Left lobe of liver (tissue), 2 donors: ENCODE measurements around the gene PPP1R1A. TPM values are rescaled to one million over a fixed set of nuclear protein-coding genes. Genes with fewer than 3 reads are reported as not detected.

Experiments
- ATAC-seq: fragments of 200-7000 bp; cut with Tn5 transposase; one replicate; pipeline ENCODE4 v1.9.1; 2020; ENCODE audit warnings: mild to moderate bottlenecking, moderate library complexity
- DNase-seq: peaks from one replicate; pipeline ENCODE4 v3.0.0-alpha.2; 2020; ENCODE audit warnings: low spot score
- total RNA-seq: library from RNA; stranded (reverse); gene quantifications from one replicate; pipeline ENCODE4 v1.2.1, GENCODE V29; 2021
- donor health status: DM: no; HTN: no; CAD: no; lungs with moderate emphysema.
- donor health status: DM: no; HTN: yes; CAD: no.

The PPP1R1A gene
- total RNA-seq, 1 donor from 2014 or later = 60.9 TPM

DNA sequence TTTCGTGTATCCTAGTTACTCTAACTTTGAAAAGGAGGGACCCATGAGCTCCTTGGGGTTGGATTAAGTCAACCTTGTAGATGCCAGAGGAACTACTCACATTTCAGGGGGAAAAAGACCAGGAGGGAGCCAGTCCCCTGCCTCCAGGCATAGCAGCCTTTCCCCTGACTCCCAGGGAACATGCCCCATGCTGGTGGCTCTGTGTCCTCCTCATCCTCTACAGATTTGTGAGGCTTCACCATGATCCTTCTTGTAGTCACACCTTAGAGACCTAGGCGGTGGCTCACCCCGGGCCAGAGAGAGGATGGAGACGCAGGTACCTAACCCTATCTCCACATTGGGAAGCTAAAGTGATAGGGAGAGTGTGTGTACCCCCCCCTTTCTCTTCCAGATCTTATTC, 16.0 kb upstream of the PPP1R1A start:
- ATAC-seq = no peak
- DNase-seq = peak; percentile 31

DNA sequence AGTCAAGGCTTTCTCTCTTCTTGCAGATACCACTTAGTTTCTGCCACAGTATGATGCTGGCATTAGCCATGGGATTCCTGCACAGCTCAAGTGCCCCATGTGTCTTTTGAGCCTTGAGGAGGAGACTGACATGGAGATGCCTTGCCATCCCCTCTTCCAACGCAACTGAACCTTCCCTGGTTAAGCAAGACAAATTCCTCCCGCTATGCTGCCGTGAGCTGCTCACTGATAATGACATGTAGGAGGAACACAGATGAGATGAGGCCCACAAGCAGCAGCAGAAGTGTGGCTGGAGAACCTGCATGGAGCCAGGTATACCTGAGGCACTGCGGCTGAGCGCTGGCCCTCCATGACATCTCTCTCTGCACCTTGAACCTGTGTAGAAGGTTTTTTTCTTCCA, 15.4 kb upstream of the PPP1R1A start:
- ATAC-seq = no peak
- peak; percentile 22 for DNase-seq

DNA sequence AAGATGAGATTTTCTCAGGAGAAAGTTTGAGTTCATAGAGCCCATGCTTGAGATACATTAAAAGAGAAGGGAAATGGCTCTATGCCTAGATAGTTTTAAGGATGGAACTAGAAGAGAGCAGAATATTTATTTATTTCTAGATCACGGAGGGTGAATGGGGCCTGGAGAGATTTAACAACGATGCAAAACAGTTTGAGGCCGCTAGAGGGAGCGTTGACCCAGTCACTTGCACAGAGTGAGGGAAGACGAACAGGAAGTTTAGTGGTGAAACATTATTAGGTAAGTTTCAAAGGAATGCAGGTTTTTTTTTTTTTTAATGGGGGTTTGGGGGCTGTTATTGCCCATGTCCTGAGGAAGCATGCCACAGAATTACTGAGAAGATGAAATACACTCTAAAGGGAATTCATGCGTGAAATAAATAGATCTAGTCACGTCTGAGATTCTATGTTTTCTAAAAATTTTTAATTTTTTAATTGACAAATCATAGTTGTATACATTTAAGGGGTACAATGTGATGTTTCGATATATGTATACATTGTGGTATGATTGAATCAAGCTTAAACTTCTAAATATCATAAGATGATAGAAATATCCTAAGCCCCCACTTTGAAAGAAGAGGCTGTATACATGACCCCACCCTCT, 14.8 kb upstream of the PPP1R1A start:
- DNase-seq (peak; percentile 73), ATAC-seq (peak; percentile 96)

DNA sequence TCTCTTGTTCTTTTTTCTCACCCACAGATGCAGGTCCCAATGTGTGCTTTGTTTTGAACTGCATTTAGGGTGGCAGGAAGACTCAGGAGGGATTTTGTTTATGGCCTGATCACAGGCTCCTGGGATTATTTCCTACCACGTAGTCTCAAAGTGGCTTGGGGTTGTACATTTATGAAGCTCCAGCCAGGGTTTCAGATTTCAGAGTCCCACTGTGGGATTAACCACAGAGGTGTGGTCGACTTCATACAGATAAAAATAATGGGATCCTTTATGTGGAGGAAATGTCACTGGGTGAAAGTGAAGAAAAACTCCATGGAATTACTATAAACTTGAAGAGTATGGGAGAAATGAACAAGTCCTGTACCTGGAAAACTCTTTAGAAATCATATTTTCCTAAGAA, 14.2 kb upstream of the PPP1R1A start:
- no peak for ATAC-seq
- peak; percentile 5 for DNase-seq

DNA sequence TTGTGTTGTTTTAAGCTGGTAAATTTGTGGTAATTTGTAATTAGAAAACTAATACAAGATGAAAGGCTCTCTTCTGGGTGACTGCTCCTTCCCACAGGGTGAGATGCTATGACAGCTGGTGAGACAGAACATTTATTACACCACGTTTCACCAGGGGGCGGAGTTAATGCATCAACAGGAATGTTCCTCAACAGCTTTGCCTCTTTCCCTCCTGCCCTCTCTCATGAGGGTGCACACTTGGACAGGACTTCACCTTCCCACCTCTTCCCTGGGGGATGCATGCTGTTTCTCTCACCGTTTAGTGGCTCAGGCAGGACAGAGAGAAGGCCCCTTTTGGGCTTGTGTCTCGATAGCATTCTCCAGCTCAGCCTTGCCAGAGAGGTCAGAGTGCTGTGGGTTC, 13.4 kb upstream of the PPP1R1A start:
- DNase-seq = peak; percentile 7
- no peak for ATAC-seq

DNA sequence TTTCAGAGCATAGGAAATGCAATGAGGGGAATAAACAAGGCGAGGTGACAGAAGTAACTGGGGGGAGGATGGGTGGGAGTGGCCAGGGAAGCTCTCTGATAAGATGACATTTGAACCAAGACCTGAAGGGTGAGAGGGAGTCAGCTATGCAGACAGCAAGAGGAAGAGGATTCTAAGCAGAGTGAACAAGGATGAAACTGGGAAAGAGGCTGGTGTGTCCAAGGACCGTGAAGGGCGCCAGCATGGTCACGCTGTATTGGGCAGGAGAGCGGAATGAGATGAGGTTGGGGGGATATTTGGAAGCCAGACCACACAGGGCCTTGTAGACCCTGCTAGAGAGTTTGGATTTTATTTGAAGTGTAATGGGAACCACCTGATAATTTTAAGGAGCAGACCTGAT, 10.5 kb upstream of the PPP1R1A start:
- ATAC-seq = no peak

DNA sequence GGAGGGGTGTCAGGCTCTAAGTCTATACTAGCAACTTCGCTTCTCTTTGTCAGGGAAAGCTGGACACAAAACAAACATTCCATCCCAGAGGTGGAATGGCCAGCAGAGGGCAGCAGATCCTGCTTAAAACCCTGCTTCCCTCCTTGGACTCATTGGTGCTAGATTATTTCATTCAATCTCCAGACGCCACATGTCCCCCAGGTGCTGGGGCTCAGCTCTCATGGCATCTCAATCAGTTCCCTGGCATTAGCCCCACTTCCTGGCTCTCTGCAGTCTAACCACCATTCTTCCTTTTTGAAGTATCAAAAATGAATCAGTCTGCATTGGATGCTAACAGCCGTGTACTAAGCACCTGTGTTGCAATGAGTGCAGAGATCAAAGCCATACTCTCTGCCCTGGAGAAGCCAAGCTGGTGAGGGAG, 8.1 kb upstream of the PPP1R1A start:
- DNase-seq = peak; percentile 66
- ATAC-seq = peak; percentile 94

More for the DNA sequence above, 10.5 kb upstream of the PPP1R1A start:
- no peak for DNase-seq

DNA sequence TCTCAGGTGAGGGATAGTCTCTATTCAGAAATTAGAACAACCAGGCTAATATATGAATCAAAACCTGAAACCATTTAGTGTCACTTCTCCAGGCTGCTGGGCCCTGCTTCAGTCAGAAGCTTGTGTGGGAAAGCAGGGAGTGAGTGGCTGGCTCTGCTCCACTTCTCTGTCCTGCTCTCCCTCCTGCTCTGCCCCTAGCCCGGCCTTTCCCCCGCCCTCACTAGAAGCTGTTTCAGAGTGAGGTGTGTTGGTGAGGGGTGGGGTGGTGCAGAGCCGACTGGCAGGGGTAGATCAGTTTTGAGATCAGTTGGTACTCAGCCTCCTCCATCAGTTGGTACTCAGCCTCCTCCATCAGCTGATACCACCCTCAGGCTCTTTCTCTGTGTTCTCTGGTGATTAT, 7.0 kb upstream of the PPP1R1A start:
- ATAC-seq (no peak), DNase-seq (no peak)

DNA sequence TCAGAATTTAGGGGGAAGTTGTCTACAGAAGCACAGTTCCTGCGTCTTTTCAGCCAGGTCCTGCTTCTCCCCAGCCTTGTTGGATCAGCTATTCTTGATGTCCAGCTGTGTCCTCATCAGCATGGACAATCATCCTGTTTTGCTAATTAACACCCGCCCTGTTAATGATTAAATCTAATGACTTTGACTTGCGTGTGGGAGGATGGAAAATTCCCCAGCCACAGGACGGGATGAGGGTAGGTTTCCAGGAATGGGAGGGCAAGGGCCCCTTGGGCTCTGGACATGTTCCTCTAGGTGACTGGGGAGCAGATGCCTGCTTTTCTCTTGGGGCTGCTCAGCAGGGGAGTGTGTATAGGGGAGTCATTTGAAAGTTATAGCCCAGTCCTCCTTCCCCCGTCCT, 5.3 kb upstream of the PPP1R1A start:
- no peak for DNase-seq
- ATAC-seq = no peak

DNA sequence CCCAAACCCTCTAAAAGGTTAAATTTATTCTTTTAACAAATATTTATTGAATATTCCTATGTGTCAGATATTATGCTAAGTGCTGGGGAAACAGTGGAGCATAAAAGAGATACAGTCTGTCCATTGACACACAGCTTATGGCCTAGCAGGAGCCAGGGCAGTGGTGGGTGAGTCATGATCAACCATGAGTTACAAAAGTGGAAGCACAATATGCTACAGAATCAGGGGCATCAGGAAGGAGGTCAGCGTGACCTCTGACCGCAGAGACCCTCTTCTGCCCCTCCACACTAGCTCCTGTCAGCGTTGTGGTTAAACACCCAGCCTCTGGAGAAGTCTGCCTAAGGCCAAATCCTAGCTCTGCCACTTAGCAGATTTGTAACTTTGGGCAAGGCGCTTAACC, 4.7 kb upstream of the PPP1R1A start:
- ATAC-seq = no peak
- DNase-seq = no peak

DNA sequence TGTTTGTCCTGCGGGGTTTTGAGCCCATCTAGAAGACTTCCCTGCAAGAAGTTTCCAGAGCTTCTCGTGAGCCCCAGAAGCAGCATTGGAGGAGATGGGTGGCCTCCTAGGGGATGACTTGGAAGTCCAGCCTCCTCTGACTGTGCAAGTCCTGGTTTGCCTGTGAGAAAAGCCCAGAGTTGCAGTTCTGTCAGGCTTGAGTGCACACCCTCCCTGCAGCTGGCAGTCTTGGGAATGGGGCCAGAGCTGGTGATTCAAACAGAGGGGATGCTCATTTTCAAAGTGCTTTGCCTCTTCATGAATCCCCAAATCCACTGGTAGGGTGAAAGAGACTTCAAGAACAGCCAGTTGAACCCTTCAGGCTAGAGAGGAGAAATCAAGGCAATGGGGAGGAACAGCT, 3.9 kb upstream of the PPP1R1A start:
- ATAC-seq = no peak
- DNase-seq = no peak

DNA sequence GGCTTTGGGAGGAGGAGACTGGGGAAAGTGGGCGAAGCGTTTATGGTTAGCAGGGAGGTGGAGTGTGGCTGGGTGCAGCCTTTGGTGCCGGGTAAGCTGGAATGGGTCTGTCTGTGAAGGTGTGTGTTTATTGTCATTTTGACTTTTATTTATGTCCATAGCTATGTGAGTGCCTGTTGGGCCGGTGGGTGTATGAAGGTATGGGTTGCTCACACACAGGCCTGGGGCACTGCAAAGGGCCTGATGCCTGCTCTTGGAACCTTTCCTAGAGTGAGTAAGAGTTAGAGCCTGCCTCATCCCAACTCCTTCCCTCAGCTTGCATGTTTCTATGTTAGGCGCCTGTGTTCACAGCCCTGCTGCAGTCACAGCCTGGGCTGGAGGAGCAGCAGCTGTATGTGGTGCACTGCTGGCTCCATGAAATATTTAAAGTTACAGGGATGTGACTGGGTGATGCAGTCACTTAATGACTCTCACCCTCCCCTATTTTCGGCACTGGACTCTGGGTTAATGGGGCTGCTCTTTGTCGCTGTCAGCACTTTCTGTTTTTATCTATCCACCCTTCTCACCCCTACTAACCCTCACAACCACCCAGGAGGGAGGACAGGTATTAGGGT, 2.6 kb upstream of the PPP1R1A start:
- ATAC-seq = no peak
- no peak for DNase-seq

DNA sequence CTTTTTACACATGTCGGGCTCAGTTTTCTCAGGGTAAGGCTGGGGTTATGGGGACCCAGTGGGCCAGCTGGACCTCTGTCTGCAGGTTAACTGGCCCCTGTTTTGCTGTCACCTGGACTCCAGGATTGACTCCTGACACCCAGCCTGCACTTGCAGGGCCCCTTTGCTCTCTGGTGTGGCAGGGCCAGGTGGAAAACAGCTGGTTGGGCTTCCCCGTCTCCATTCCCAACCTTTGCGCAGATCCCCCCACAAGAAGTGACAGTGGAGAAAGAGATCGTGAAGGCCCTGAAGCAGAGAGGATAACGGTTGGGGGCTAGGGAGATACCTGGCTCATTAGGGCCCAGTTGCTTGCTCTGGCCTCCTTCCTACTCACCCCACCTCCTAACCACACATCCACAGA, 1.5 kb upstream of the PPP1R1A start:
- no peak for ATAC-seq
- no peak for DNase-seq

DNA sequence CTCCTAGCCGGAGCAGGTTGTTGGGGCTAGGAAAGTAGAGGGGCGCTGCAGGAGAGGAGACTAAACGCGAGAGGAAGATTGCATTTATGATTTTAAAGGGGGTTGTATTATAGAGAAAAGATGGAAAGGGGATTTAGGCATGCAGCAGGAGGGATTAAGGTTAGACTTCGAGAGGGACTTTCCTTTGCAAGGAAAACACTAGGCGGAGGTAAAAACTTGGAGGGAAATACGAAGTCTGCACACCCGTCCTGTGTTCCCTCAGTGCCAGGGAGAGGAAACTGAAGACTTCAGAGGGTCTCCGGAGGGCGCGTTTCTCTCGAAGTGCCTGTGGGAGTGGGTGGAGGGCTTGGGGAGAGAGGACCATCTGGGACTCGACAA, 420 bp upstream of the PPP1R1A start:
- ATAC-seq (no peak), DNase-seq (no peak)

DNA sequence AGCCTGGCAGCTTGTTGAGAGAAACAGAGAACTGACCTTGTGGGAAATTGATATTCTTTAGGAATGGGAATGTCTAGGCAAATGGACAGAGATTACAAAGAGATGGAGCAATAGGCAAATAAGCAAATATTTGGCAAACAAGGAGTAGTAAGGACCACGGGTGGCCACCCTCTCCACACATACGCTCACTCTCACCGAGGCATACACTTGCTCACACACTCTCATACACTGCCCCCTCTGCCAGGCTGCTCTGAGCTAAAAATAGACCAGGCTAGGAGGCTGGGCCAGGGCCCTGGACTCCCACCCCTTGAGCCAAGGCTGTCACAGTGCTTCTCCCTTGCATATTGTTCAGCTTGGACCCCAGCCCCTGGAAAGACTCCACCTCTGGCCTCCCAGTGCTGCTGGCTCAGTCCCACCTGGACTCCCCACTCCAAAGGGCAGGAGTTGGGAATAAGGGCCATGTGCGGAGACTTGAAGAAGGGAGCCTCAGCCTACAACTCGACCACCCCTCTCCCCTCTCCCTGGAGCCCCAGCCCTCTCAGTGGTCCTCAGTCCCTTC, 1.1 kb downstream of the PPP1R1A start:
- peak; percentile 92 for DNase-seq
- ATAC-seq = peak; percentile 90

DNA sequence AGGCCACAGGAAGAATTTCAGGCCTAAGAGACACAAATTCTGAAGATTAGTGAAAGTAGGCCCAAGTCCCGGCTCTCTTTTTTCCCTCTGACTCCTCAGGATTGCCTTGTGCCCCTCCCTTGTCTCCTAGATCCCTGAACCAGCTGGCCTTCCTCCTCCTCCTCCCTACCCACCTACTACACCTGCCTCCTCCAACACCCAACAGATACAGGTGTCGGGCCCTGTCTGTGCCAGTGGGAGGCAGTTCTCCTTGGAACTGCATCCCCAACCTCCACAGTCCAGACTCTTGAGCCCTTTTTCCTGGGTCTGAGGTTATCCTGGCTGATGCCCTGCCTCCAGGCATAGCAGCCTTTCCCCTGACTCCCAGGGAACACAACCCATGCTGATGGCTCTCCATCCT, 1.8 kb downstream of the PPP1R1A start:
- ATAC-seq (no peak), DNase-seq (no peak)

DNA sequence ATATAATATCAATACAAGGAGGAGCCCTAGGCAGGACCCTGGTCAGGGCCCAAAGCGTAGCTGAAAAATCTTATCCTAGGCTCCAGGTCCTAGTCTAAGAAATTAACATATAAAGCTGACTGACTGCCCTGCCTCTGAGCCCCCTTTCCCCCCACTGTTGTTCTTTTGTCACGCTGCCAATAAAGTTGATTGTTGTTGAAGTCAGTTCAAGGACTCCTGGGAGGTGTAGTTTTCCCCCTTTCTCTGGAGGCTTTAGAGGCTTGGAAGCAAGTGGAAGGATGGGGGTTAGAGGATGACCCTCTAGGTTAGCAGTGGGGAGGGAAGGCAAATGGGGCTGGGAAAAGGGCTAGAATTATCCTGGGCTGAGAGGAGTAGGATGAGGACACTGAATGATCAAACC, 3.2 kb downstream of the PPP1R1A start:
- ATAC-seq (no peak), DNase-seq (no peak)

DNA sequence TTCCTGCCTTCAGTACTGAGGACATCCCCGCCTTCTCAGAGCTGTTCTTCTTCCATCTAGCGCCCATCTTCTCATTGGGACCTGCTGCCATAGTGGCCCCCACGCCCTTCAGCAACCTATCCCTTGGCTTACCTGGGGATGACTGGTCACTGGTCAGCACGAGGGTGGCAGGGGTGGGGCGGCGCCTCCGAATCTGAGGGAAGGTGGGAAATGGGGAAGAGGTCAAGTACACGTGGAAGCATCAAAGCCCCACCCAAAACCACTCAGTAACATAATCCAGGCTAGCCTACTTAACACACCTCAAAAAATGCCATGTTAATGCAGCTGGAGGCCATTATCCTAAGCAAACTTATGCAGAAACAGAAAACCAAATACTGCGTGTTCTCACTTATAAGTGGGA, 4.3 kb downstream of the PPP1R1A start:
- DNase-seq (no peak), ATAC-seq (no peak)

DNA sequence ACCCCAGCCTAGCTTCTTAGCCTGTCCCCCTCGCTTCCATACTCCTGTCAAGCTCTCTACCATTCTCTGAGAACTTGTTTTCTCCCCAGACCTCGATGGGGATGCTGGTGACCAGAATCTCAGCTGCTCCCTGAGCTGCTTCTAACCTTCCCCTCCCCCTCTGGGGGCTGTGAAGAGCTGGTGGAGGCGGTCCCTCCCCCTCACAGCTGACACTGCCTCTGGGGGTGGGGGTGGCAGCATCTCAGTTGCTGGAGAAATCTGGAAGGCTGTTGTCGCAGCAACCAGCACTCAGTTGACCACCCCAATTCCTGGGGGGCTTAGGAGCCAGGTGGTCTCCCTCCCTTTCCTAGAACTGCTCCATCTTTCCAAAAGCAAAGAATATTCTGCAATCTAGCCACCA, 4.7 kb downstream of the PPP1R1A start:
- DNase-seq (no peak), ATAC-seq (no peak)

DNA sequence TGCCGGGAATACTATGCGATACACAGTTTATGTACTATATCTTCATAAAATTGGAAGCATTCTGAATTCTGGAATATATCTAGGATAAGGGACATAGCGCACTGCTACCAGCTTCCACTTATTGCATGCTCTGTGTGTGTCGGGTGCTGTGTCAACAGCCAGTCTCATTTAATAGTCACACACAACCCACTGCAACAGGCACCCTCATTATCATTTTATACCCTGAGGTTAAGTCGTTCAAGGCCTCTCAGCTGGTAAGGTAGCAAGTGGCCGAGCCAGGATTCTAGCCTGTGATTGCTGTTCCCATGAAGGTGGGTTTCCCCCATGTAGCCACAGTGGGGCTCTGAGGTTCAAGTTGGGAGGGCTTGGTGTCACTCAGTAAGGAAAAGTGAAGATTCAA, 7.0 kb downstream of the PPP1R1A start:
- no peak for DNase-seq
- ATAC-seq = no peak

DNA sequence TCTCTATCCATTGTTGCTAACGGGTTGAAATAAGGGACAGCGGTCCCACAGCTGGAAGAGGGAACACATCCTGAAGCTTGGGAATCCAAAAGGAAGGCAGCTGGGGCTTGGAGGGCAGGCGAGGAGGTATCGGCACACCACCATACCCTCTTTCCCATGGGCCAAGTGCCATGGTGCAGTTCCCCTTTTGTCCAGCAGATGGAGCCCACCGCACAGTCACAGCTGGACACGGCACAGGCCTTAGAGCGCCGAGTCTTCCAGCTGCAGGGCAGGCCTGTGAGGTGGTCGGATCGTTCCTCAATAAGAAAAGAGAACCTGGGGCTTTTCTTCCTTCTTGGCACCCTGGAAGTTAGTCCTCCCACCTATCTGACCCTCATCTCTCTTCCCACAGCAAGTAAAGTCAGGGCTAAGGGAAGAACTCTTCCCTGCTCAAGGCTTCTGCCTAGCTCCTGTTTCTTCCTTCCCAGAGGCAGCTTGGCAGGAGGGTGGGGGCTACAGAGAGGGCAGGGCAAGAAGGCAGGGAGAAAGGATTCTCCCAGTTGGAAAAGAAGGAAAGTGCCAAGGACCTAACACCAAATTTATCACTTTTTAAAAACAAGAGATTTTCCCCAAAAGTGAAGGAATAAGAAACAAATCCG, 8.6 kb downstream of the PPP1R1A start:
- DNase-seq (peak; percentile 84), ATAC-seq (peak; percentile 95)

DNA sequence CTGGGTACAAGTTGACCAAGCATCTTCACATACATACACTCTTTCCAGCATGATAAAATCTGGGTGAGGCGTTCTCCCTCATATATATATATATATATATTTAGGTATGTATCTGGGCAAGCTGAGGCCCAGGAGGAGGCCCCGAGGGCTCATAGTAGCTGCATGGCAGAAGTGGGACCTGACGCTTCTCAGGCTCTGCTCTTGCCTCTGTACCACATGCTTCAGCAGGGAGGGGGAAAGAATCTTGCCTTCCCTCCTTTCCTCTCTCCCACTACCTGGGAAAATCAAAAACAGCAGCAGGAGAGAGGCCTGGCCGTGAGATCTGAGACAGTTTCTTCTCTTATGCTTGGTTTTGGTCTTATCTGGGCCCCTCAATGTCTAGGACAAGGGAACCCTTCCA, 9.2 kb downstream of the PPP1R1A start:
- DNase-seq = no peak
- no peak for ATAC-seq
